ENCODE measurements around the gene PTPRE.

The PTPRE gene

GRCh38 chr10:128049226-128050120, 142.6 kb downstream of the PTPRE start:
- no peak for TF ChIP-seq CTCF (IDR thresholded peaks at IDR 0.05; ENCODE audit: low read depth, low read length, missing control alignments)
- H3K4me3 ChIP-seq (ENCODE audit: low read depth, low read length): no peak overlapping the region
- no peak for DNase-seq (ENCODE audit: low read depth)

GRCh38 chr10:128050121-128050516, 143.2 kb downstream of the PTPRE start:
- TF ChIP-seq CTCF (IDR thresholded peaks at IDR 0.05; ENCODE audit: low read depth, low read length, missing control alignments): no peak
- no peak overlapping the region for H3K4me3 ChIP-seq (ENCODE audit: low read depth, low read length)
- no peak for DNase-seq (ENCODE audit: low read depth)

GRCh38 chr10:128050936-128051335, 144.0 kb downstream of the PTPRE start:
- no peak for DNase-seq (ENCODE audit: low read depth)
- no peak for TF ChIP-seq CTCF (IDR thresholded peaks at IDR 0.05; ENCODE audit: low read depth, low read length, missing control alignments)
- no peak overlapping the region for H3K4me3 ChIP-seq (ENCODE audit: low read depth, low read length)

GRCh38 chr10:128051548-128051947, 144.6 kb downstream of the PTPRE start:
- no peak for DNase-seq (ENCODE audit: low read depth)

GRCh38 chr10:128052696-128053095, 145.8 kb downstream of the PTPRE start:
- H3K4me3 ChIP-seq (ENCODE audit: low read depth, low read length): no peak overlapping the region
- no peak for DNase-seq (ENCODE audit: low read depth)
- TF ChIP-seq CTCF (IDR thresholded peaks at IDR 0.05; ENCODE audit: low read depth, low read length, missing control alignments): no peak

More at GRCh38 chr10:128051548-128051947, 144.6 kb downstream of the PTPRE start:
- no peak overlapping the region for H3K4me3 ChIP-seq (ENCODE audit: low read depth, low read length)
- TF ChIP-seq CTCF (IDR thresholded peaks at IDR 0.05; ENCODE audit: low read depth, low read length, missing control alignments): no peak

- H3K4me3 ChIP-seq (ENCODE audit: low read depth, low read length): no peak overlapping the region
- DNase-seq (ENCODE audit: low read depth): no peak
- no peak for TF ChIP-seq CTCF (IDR thresholded peaks at IDR 0.05; ENCODE audit: low read depth, low read length, missing control alignments)
Measured at GRCh38 chr10:128053356-128053755, 146.5 kb downstream of the PTPRE start.

All from GM12864 (cell line).